ENCODE data around the gene SCUBE1.

SCUBE1 gene

GRCh38 chr22:43186272-43187170 is 156.7 kb downstream of the SCUBE1 start, which contains the start of gene TTLL12:
TSS of gene TTLL12 (minus strand) at chr22:43187134. CDS start at chr22:43187069, 65 bp downstream.
- H3K9ac ChIP-seq (ENCODE audit: low read length) = peak within 1 kb of the TSS; percentile 83
- H3F3A ChIP-seq (ENCODE audit: insufficient read depth, low read length) = no peaks in the 10 kb centered on the region
- peaks cover 10% of the 10 kb centered on the region; the same call in 1 of the 2 replicates for H3K27me3 ChIP-seq (ENCODE audit: insufficient read depth, low read length)
- peak within 1 kb of the TSS; percentile 83 for H3K4me3 ChIP-seq (ENCODE audit: low read depth, low read length, poor library complexity, severe bottlenecking)
- peak within 1 kb of the TSS; percentile 98 for H3K4me2 ChIP-seq (ENCODE audit: low read length)
- H2AFZ ChIP-seq (ENCODE audit: low read length) = peak within 1 kb of the TSS; percentile 1; the same call in 1 of the 2 replicates
- no peaks in the 10 kb centered on the region for H4K20me1 ChIP-seq (ENCODE audit: insufficient read depth, low read length)
- no peak for TF ChIP-seq EZH2 (IDR thresholded peaks at IDR 0.05; ENCODE audit: borderline replicate concordance, low read length)
- no peak for TF ChIP-seq CTCF (IDR thresholded peaks at IDR 0.05; ENCODE audit: low read length)
- peaks cover 4% of the 10 kb centered on the region for H3K9me3 ChIP-seq (ENCODE audit: low read length)
- peaks cover 10% of the 10 kb centered on the region for H3K79me2 ChIP-seq (ENCODE audit: insufficient read depth, low read length)
- no peaks in the 10 kb centered on the region for H3K9me2 ChIP-seq (ENCODE audit: low read depth, low read length)
- H3K27ac ChIP-seq (ENCODE audit: low read depth, low read length, poor library complexity, severe bottlenecking) = peak within 1 kb of the TSS; percentile 48
- H3K4me1 ChIP-seq (ENCODE audit: insufficient read depth, low read length, severe bottlenecking) = peaks cover 14% of the 10 kb centered on the region
- peaks cover 30% of the 10 kb centered on the region for H3K36me3 ChIP-seq (ENCODE audit: insufficient read depth, low read length)

- H3K27ac ChIP-seq (ENCODE audit: low read depth, low read length, poor library complexity, severe bottlenecking) = peak overlapping the region; percentile 48
- H3K4me1 ChIP-seq (ENCODE audit: insufficient read depth, low read length, severe bottlenecking) = peaks cover 14% of the 10 kb centered on the region
- H3K9me3 ChIP-seq (ENCODE audit: low read length) = no peaks in the 10 kb centered on the region
- no peak for TF ChIP-seq EZH2 (IDR thresholded peaks at IDR 0.05; ENCODE audit: borderline replicate concordance, low read length)
- TF ChIP-seq CTCF (IDR thresholded peaks at IDR 0.05; ENCODE audit: low read length) = no peak
- H3K27me3 ChIP-seq (ENCODE audit: insufficient read depth, low read length) = peaks cover 3% of the 10 kb centered on the region; the same call in 1 of the 2 replicates
- H3K79me2 ChIP-seq (ENCODE audit: insufficient read depth, low read length) = peaks cover 10% of the 10 kb centered on the region
- H3F3A ChIP-seq (ENCODE audit: insufficient read depth, low read length) = no peaks in the 10 kb centered on the region
- H2AFZ ChIP-seq (ENCODE audit: low read length) = no peak overlapping the region
- H4K20me1 ChIP-seq (ENCODE audit: insufficient read depth, low read length) = no peaks in the 10 kb centered on the region
- H3K36me3 ChIP-seq (ENCODE audit: insufficient read depth, low read length) = peaks cover 37% of the 10 kb centered on the region
- peak overlapping the region; percentile 83 for H3K9ac ChIP-seq (ENCODE audit: low read length)
- H3K4me2 ChIP-seq (ENCODE audit: low read length) = peak overlapping the region; percentile 98
- H3K4me3 ChIP-seq (ENCODE audit: low read depth, low read length, poor library complexity, severe bottlenecking) = peak overlapping the region; percentile 83
- no peaks in the 10 kb centered on the region for H3K9me2 ChIP-seq (ENCODE audit: low read depth, low read length)
Observed at GRCh38 chr22:43185860-43186261, 157.3 kb downstream of the SCUBE1 start.

GRCh38 chr22:43183496-43184277 is 159.5 kb downstream of the SCUBE1 start:
- Histone ChIP-seq H3K9me3 (ENCODE audit: low read length) (no peaks in the 10 kb centered on the region), H3K4me2 (ENCODE audit: low read length) (no peak overlapping the region), H3K4me3 (ENCODE audit: low read depth, low read length, poor library complexity, severe bottlenecking) (no peak overlapping the region), H3K27ac (ENCODE audit: low read depth, low read length, poor library complexity, severe bottlenecking) (no peak overlapping the region), H3K27me3 (ENCODE audit: insufficient read depth, low read length) (no peaks in the 10 kb centered on the region), H2AFZ (ENCODE audit: low read length) (no peak overlapping the region), H3K36me3 (ENCODE audit: insufficient read depth, low read length) (peaks cover 58% of the 10 kb centered on the region), H3K4me1 (ENCODE audit: insufficient read depth, low read length, severe bottlenecking) (peaks cover 14% of the 10 kb centered on the region), H3F3A (ENCODE audit: insufficient read depth, low read length) (no peaks in the 10 kb centered on the region), H4K20me1 (ENCODE audit: insufficient read depth, low read length) (no peaks in the 10 kb centered on the region), H3K9ac (ENCODE audit: low read length) (no peak overlapping the region), H3K9me2 (ENCODE audit: low read depth, low read length) (no peaks in the 10 kb centered on the region), H3K79me2 (ENCODE audit: insufficient read depth, low read length) (peaks cover 10% of the 10 kb centered on the region)
- TF ChIP-seq EZH2 (IDR thresholded peaks at IDR 0.05; ENCODE audit: borderline replicate concordance, low read length) (no peak), CTCF (IDR thresholded peaks at IDR 0.05; ENCODE audit: low read length) (no peak)

All from OCI-LY1 (cell line).